Inflammatory macrophage treated with lipopolysaccharide for 4 hours (primary cell): ENCODE data around the gene GPC4.

ENCODE experiments used
- DNase-seq: peaks from one replicate; pipeline ENCODE4 v3.0.0-alpha.2; 2020

The GPC4 gene

DNA sequence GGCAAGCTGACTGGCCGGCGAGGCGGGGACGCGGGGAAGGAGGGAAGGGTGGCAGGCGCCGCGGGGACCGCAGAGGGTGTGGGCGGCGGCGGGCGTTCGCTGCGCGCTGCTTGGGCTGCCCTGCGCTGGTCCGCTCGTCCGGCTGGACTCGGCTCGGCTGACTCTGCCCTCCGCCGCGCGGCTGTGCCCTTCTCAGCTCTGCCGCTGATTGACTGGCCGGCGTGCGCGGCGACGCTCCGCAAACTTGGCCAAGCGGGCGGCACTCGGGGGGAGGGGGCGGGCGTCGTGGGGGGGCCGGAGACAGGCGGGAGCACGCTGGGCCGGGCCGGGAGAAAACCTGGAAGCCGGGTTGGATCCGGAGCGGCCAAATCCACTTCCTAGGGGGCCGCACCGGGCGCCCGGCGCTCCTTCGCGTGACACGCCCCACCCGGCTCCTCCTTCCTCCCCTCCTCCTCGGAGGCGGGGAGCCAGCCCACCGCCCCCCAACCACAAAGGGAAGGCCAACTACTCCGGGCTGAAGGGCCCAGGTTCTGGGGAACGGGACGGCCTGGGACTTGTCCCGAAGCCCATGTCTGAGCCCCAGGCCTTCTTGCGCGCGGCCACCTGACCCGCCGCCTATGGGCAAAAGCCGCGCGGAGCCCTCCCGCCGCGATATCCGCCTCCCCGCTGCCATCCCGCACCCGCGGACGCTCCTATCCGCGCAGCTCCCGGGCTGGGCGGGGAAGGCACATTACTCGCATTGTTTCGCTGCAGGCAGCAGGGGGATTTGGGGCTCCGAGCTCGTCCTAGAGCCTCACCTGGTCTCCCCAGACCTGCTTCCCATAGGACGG, at the start of gene GPC4:
Gene GPC4, minus strand, starts transcription at position 214 of the 830 bp plus-strand sequence. CDS start 524 bp downstream, outside the sequence.
- DNase-seq = peak; percentile 57

GRCh38 chrX:133461231-133461630, 45.9 kb upstream of the GPC4 start:
- DNase-seq = no peak

DNA sequence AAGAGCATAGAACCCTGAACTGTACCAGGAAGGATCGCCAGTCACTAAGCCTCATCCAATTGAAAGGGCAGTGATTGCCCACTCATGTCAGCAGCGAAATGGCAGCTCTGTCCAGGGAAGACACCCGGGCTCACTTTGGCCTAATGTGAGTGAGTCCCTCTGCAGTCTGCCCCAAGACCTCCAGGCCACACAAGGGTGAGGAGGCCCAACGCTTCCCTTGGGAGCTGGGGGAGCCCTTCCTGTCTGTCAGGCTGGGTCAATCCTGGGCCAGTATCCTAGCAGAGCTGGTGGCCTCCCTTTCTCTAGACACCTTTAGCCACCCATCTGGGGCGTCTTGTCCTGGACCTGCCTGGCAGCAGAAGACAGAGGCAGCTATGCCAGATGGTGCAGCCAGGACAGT, 39.6 kb upstream of the GPC4 start:
- no peak for DNase-seq

DNA sequence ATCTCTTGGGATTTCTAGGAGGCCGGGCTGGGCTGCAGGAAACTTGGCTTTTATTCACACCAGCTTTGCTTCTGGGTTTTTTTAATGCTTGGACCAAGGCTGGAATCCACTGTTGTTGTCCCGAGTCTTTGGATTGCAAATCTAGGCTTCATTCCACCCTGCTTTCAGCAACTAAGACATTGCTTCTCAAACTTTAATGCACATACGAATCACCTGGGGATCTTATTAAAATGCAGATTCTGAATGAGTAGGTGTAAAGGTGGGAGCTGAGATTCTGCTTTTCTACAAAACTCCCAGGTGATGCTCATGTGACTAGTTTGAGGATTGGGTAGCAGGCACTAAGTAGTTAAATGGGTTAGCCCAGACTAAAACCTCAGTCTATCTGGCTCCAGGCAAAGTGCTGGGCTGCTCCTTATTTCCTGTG, 39.2 kb upstream of the GPC4 start:
- no peak for DNase-seq

DNA sequence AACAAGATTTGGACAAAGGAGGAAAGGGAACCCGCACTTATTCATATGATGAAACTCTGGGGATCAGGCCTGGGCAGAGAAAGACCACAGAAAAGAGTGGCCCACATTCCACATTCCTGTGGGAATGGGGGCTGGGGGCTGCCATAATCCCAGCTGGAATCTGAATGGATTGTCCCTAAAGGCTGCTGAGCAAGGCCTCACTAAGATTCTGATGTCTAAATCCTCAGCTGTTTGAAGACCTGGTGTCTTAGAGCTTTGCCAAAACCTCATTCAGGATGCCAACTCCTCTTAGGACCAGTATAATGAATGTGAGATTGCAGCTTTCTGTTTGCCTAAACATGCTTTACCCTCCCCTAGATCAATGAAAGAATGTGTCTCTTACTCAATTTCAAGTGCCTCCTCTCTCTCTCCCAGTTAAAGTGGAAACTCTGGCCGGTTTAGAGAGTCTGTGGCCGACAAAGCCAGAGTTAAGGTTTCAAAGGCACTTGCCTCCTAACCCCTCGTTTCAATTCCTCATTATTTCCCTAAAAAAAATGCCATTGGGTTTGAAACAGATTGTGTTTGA, 33.3 kb upstream of the GPC4 start:
- DNase-seq = peak; percentile 17

DNA sequence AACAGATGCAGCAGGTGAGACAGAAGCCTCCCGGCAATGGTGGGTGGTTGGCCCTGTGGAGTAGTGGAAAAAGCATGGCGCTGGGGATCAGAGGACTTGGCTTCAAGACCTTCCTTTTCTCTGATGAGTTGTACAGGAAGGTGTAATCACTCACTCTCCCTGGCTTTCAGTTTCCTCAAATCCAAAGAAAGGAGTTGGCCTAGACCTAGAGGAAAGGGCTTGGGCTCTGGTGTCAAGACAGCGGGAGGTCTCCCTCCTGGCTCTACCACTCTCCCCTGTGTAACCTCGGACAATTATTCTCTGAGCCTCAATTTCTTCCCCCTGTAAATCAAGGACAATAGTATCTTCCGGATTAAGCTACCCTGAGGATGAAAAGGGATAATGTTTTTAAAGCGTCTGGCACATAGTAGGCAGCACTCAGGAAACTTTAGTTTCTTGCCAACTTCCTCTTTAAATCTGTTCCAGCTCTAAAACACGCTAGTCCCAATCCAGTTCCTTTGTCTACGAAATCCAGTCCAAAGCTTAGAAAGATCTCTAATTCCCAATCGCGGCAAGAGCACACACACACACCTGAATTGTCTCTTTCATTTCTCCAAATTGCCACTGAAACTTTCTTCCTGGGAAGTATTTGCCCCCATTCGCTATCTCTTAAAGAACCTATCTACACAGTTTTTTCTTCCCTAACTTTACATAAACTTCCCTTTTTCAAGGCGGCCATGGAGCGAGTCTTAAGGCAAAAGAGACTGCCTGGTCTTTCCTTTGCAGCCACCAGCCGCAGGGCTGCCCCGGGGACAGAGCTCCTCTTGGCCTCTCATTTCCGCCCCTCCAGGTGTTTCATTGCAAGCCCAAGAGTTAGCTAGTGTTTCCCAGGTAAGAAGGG, 29.9 kb upstream of the GPC4 start:
- peak; percentile 13 for DNase-seq

DNA sequence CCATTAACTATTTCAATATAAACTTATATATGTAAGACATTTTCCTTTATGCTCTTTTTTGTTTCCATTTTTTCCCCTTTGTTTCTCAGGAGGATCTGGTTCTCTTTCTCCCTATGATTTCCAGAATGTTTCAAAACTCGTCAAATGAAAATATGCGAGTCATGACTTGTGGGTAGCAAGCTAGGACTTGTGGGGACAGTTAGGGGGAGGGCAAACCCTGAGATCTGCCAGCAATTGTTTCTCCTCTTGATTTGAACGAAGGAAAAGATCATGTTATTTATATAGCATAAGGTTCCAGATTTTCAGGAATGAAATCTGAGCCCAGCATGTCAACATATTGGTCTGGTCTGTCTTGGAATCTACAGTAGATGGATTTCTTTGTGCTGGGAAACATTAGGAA, 28.9 kb upstream of the GPC4 start:
- no peak for DNase-seq

DNA sequence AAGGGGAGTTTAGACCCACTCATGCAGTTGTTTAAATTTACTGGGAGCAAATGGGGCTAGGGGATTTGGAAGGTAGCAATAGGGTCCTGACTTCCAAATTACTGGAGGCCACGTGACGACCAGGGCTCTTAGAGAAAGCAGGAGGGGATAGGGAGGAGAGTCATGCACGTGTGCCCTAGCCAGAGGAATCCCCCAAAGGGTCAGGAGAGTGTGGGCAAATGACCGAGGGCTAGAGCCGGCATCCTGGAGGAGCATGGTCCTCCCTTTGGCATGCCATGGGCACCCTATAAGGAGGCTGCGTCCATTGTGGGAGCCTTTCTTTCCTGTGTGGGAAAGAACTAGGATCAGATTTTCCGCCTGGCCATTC, 25.5 kb upstream of the GPC4 start:
- DNase-seq = no peak

DNA sequence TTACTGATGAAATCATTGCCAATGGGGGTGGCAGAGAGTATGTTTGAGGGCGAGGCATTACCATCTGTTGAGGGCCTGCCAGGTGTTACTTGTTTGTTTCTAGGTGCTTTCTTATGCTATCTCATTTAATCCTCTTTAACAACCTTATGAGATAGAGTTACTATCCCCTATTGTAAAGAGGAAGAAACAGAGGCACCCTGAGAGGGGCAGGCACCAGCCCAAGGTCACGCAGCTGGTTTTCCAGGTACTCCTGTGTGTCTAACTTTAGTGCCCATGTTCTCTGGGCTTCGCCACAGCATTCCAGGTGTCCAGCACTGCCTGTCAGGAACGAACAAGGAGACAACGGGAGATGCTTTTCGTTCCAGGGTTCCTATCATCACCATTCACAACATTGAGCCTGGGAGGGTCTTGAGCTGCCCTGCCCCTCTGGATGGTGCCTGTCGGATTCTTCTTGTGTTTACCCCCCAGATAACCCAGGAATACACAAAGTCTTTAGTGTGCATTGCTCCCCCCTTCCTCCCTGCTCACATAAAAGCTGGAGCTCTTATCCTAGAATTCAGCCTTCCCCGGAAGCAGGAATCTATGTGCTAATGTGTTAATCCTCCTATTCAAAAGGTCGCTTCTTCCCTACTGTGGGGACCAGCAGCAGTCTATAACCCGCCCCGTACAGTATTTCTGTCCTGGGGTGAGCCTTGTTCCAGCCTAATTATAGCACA, 24.9 kb upstream of the GPC4 start:
- DNase-seq = no peak

DNA sequence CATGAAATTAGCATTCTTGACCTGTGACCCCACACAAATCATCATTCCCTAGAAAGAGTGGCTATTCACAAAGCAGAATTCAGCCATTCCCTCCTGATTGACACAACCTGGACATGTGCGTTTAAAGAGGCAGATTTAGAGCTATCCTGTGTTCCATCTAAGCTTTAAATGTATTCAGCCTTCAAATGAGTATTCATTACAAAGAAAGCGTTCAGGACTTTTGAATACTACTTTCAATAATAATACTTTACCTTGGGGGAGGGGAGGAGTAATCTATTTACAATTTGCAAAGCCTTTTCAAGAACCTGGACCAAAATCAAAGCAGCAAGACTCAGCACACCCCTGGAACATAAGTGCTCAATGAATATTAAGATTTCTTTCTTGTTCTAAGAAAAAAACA, 22.5 kb upstream of the GPC4 start:
- DNase-seq = no peak

- no peak for DNase-seq
Measured at GRCh38 chrX:133437356-133437755, 22.1 kb upstream of the GPC4 start.

DNA sequence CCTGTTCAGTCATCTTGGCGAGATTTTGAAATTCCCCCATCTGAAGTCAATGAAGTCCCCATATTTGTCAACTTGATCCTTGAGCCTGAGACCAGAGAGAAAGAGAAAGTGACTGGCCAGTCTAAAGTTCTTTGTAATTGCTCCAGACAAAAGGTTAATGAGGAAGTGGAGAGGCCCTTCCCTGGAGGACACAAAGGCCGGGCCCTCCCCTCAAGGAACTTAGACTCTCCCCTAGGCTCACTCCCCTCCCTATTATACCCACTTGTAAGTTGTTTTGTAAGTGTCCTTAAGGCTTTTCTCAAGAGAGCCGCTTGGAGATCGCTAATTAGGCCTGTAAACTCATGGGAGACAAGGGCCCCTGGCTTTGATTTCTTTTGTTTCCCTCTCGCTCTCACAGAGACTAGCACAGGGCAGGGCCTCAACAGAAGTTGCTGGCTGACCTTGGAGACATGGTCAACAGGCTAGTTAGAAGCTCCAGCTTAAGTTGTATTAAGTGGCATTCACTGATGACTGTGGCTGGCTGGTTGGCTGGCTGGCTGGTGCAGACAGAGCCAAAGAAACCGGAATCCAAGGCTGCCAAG, 20.3 kb upstream of the GPC4 start:
- DNase-seq = peak; percentile 31

DNA sequence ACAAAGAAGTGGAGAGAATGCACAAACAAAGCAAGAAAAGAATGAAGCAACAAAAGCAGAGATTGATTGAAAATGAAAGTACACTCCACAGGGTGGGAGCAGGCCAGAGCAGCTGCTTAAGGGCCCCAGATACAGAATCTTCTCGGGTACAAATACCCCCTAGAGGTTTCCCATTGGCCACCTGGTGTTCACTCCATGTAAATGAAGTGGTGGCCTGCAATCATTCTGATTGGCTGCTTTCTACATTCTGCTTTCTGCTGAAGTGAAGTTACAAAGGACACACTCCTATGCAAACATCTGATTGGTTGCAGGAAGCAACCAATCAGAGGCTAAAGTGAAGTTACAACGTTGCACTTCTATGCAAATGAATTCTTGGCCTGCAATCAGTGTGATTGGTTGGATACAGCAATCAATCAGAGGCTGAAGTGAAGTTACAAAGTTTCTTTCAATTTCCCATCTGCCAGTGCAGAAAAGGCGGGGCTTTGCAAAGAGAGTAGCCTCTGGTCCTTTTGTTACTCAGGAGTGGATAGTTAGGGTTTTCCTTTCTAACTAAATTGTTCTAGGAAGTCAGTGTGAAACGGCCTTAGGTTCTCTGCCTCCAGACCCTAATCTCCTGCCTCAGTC, 19.0 kb upstream of the GPC4 start:
- DNase-seq = no peak

- DNase-seq = no peak
Measured at GRCh38 chrX:133419911-133420310, 4.6 kb upstream of the GPC4 start.

- DNase-seq = no peak
Measured at GRCh38 chrX:133418588-133418987, 3.3 kb upstream of the GPC4 start.

DNA sequence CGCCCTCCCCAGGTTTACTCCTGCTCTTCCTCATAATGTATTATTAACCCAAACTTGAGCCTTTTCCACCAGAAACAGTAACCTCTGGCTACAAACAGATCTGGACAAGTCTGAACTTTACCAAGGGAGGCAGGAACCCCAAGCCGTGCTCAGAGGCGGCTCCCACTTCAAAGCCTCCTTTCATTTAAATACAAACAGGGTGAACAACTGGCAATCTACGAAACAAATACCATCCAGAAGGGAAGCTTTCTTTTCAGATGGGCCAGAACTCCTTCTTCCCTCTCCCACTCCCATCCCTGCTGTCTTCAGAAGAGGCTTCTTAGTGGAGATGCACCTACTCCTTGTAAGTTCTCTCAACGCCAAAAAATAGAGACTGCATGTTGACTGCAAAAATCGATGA, 2.1 kb upstream of the GPC4 start:
- no peak for DNase-seq

DNA sequence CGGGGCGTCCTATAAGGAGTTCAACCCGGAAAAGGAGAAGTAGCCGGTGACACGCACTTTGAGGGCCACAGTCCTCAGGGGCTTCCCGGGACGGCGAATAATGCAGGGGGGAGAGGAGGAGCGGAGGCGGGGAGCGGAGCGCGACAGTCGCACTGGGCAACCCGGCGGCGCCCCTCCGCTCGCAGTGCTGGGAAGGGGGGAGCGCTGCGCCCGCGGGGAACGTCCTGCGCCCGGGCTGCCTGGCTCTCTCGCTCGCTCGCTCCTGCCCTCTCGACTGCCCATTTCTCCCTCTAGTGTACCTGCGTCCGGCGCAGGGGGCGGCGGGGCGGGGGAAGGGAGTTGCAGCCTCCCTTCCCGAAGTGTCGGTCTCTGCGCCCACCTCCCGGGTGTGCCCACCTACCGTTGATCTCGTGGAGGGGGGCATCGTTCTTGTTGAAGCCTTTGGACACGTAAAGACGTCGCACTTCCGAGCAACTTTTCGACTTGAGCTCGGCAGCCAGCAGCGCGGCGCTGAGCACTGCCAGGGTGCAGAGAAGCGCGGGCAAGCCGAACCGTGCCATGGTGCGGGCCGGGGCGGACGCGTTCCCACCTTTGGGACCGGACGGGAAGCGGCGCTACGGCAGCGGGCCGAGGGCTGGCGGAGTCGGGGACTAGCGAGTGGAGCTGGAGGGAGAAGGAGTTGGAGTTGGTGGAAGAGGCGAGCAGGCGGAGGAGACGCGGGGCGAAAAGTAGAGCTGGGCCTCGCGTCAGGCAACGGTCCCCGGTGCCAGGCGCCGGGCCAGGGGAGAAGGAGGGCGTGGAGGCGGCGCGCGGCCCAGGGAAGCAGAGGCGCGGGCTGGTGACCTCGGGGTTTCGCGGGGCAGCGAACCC, 648 bp downstream of the GPC4 start:
- peak; percentile 58 for DNase-seq

DNA sequence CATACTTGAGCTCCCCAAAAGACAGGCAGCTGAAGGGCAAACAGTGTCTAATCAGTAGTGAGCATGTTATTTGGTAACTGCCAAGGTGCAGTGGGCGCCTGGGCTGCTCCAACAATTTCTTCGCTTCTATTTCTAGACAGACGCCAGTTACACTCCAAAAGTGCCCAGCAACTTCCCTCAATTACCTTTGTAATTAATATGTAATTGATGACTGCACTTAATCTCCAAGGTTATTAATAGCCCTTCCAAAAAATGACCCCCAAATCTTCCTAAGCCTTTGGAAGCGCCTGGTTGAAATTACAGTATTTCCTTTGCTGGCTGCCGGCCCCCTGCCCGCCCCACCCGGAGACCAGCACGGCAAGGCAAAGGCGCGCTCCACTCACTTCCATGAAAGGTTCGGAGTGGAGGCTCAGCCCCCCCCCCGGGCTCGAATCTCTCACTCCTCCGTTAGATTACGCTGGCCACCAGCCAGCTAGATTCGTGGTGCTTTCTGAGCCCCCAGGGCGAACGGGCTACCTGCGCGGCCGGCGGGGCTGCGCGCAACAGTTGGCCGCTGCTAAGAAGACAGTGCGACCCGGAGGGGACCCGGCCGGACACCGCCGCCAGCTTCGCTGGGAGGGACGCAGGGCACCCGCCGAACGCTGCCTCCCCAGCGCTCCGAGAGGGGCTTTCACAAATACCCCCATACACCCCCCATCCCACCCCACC, 1.9 kb downstream of the GPC4 start:
- no peak for DNase-seq

- DNase-seq = no peak
Measured at GRCh38 chrX:133412665-133413064, 2.6 kb downstream of the GPC4 start.

GRCh38 chrX:133412246-133412645, 3.0 kb downstream of the GPC4 start:
- DNase-seq = no peak

GRCh38 chrX:133410550-133410949, 4.7 kb downstream of the GPC4 start:
- no peak for DNase-seq
